Lung (tissue), 12 donors: Measurements from ENCODE around the gene PHF21B. TPM values are rescaled to one million over a fixed set of nuclear protein-coding genes. Genes with fewer than 3 reads are reported as not detected.

Experiments used
- ATAC-seq: fragments of 200-7000 bp; cut with Tn5 transposase; one replicate; pipeline ENCODE4 v1.9.1; 2020; ENCODE audit warnings: moderate number of reproducible peaks; ENCODE audit not compliant: insufficient read depth, low FRiP score
- DNase-seq, 3 donors: peaks; one replicate each; pipeline ENCODE4 v3.0.0-alpha.2; 2013 to 2017
- H3K27ac ChIP-seq, 2 donors: one replicate each; pipeline ENCODE4 v1.5.1; 2013; ENCODE audit warnings: mild to moderate bottlenecking in 2 of 2, moderate library complexity in 2 of 2, control low read depth in 1 of 2, inconsistent platforms in 1 of 2, low read depth in 1 of 2, low read length in 1 of 2
- H3K27me3 ChIP-seq, 3 donors: one replicate each; pipeline ENCODE4 v1.5.1; 2013; ENCODE audit warnings: low read length in 2 of 3; ENCODE audit not compliant: control insufficient read depth in 3 of 3, insufficient read depth in 3 of 3
- H3K36me3 ChIP-seq, 4 donors: one replicate each; pipeline ENCODE4 v1.5.1; 2013; ENCODE audit warnings: low read length in 4 of 4, mild to moderate bottlenecking in 1 of 4, moderate library complexity in 1 of 4; ENCODE audit not compliant: control insufficient read depth in 4 of 4, insufficient read depth in 4 of 4
- H3K4me1 ChIP-seq, 5 donors: one replicate each; pipeline ENCODE4 v1.5.1; 2013; ENCODE audit warnings: low read length in 5 of 5, mild to moderate bottlenecking in 2 of 5, moderate library complexity in 1 of 5; ENCODE audit not compliant: control insufficient read depth in 5 of 5, insufficient read depth in 5 of 5
- H3K4me3 ChIP-seq: one replicate; pipeline ENCODE4 v1.5.1; 2013; ENCODE audit warnings: mild to moderate bottlenecking, control low read depth, moderate library complexity
- H3K9ac ChIP-seq, 2 donors: one replicate each; pipeline ENCODE4 v1.5.1; 2013; ENCODE audit warnings: low read length in 2 of 2, control low read depth in 1 of 2; ENCODE audit not compliant: insufficient read depth in 1 of 2
- H3K9me3 ChIP-seq, 4 donors: one replicate each; pipeline ENCODE4 v1.5.1; 2013; ENCODE audit warnings: low read length in 3 of 4, mild to moderate bottlenecking in 1 of 4, moderate library complexity in 1 of 4; ENCODE audit not compliant: control insufficient read depth in 4 of 4, insufficient read depth in 3 of 4
- WGBS, 2 donors: extraction: QIAGEN DNeasy Blood & Tissue Kit; methylation state at CpG; one replicate each; pipeline ENCODE4 v1.1.7; 2013; 5-methylcytosine and 5-hydroxymethylcytosine counted together
- polyA plus RNA-seq, 2 donors: library from polyadenylated mRNA; stranded (reverse); fragments of 200-250 nt; gene quantifications; one replicate each; pipeline ENCODE4 v1.2.1, GENCODE V29; 2013
- total RNA-seq, 2 donors: library from RNA; depleted of rRNA in 1 of 2; stranded (reverse); fragments of >200 nt in 1 of 2; gene quantifications; one replicate each; pipeline ENCODE4 v1.2.1, GENCODE V29; 2014 to 2021
- TF ChIP-seq, protein P1 (sequence below): IDR thresholded peaks from 2 replicates; pipeline ENCODE4 v1.5.1; 2012; ENCODE audit warnings: mild to moderate bottlenecking; ENCODE audit errors: control extremely low read depth, extremely low read depth
- donor health status: control.
- donor health status: control.
- donor health status: Bipolar disorder and iron deficiency.
- donor health status: healthy.
- donor health status: DM: yes; HTN: yes; CAD: no.

The PHF21B gene
- total and polyA plus RNA-seq, 4 donors: 0.03 to 0.43 (median 0.26) TPM

DNA sequence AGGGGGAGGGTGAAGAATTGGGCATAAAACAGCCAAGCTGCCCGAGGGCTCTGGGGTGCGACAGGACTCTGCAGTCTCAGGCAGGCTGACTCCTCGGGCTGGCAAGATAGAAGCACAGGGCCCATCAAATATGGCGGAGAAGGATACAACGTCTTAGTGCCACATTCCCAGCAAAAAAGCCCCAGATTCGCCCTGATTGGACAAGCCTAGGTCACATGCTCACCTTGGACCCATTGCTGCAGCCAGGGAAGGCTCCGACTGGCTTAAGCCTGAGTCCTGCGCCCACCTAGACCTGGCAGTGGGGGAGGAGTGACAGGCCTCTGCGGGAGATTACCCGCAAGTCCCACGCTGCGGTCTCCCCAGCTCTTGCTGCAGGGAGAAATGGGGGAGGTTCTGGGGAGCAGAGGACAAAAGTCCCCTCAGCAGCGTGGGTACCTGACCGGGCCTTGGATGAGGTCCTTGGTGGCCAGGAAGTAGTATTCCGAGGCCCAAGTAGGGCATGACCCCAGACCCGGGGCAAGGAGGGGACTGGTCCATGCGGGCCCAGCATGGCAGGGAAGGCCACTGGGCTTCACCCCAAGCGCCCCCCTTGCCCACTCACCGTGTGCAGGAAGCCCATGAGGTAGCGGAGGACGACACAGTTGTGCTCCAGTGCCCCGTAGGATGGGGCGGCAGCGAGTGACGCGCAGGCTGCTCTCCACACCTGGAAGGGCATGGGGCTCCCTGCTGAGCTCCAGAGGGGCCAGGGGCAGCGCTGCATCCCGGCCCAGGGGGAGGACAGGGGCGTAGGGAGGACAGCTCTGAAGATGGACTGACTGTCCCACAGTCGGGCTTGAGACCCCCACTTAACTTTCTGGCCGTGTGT is 144.4 kb downstream of the PHF21B start:
- H3K27ac ChIP-seq: no peak overlapping the region
- peaks cover 0 to 2% (median 0%) of the 10 kb centered on the region in 3 donors for H3K27me3 ChIP-seq
- peaks cover 0 to 5% (median 0%) of the 10 kb centered on the region in 4 donors for H3K9me3 ChIP-seq
- H3K4me1 ChIP-seq: no peaks in the 10 kb centered on the region
- no peaks in the 10 kb centered on the region for H3K36me3 ChIP-seq
- no peak for DNase-seq
- TF ChIP-seq, protein P1, sequence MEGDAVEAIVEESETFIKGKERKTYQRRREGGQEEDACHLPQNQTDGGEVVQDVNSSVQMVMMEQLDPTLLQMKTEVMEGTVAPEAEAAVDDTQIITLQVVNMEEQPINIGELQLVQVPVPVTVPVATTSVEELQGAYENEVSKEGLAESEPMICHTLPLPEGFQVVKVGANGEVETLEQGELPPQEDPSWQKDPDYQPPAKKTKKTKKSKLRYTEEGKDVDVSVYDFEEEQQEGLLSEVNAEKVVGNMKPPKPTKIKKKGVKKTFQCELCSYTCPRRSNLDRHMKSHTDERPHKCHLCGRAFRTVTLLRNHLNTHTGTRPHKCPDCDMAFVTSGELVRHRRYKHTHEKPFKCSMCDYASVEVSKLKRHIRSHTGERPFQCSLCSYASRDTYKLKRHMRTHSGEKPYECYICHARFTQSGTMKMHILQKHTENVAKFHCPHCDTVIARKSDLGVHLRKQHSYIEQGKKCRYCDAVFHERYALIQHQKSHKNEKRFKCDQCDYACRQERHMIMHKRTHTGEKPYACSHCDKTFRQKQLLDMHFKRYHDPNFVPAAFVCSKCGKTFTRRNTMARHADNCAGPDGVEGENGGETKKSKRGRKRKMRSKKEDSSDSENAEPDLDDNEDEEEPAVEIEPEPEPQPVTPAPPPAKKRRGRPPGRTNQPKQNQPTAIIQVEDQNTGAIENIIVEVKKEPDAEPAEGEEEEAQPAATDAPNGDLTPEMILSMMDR: no peak
- ATAC-seq: no peak
- no peak overlapping the region for H3K4me3 ChIP-seq
- no peak overlapping the region for H3K9ac ChIP-seq
- WGBS, 2 donors: 86 to 93% methylated on average over 31 of the region's 31 CpGs

DNA sequence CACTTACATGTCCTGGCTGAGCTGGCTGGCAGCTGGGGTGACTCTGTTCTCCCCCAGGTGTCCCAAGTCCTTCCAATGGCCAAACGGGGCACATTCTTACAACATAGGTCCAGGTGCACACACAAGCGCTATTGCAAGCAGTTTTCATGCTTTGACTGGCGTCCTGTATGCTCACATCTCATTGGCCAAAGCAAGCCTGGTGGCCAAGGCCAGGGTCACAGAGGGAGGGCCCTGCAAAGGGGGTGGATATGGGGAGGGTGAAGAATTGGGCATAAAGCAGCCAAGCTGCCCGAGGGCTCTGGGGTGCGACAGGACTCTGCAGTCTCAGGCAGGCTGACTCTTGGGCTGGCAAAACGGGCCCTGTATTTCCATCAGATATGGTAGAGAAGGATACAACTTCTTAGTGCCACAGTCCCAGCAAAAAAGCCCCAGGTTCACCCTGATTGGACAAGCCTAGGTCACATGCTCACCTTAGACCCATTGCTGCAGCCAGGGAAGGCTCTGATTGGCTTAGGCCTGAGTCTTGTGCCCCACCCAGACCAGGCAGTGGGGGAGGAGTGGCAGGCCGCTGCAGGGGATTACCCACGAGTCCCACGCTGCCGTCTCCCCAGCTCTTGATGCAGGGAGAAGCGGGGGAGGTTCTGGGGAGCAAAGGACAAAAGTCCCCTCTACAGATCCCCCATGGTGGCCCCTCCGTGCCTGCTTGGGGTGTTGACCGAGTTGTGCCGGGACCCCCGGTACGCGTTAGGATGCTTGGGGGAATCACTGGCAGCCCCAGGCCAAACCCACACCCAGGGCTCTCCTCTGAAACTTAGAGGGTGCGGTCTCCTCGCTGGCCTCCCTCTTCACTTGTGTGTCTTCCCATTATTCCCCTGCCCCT is 146.6 kb downstream of the PHF21B start:
- Histone ChIP-seq H3K27ac (no peak overlapping the region), H3K9ac (no peak overlapping the region), H3K4me3 (no peak overlapping the region), H3K9me3 (peaks cover 0 to 5% (median 0%) of the 10 kb centered on the region in 4 donors), H3K36me3 (no peaks in the 10 kb centered on the region), H3K4me1 (no peaks in the 10 kb centered on the region), H3K27me3 (no peaks in the 10 kb centered on the region)
- TF ChIP-seq, protein P1: no peak
- ATAC-seq (no peak), DNase-seq (no peak)
- WGBS, 2 donors: 89 to 92% methylated on average over 18 to 19 of the region's 19 CpGs

DNA sequence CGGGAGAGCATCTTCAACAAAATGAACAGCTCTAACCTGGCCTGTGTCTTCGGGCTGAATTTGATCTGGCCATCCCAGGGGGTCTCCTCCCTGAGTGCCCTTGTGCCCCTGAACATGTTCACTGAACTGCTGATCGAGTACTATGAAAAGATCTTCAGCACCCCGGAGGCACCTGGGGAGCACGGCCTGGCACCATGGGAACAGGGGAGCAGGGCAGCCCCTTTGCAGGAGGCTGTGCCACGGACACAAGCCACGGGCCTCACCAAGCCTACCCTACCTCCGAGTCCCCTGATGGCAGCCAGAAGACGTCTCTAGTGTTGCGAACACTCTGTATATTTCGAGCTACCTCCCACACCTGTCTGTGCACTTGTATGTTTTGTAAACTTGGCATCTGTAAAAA is 147.5 kb downstream of the PHF21B start:
- DNase-seq (no peak), ATAC-seq (no peak)
- 86 to 87% methylated on average over 11 of the region's 11 CpGs for WGBS, 2 donors
- H3K4me3 ChIP-seq: no peak overlapping the region
- H3K4me1 ChIP-seq: no peaks in the 10 kb centered on the region
- H3K9me3 ChIP-seq: peaks cover 0 to 5% (median 0%) of the 10 kb centered on the region in 4 donors
- H3K9ac ChIP-seq: no peak overlapping the region
- H3K36me3 ChIP-seq: no peaks in the 10 kb centered on the region
- no peaks in the 10 kb centered on the region for H3K27me3 ChIP-seq
- H3K27ac ChIP-seq: no peak overlapping the region
- TF ChIP-seq, protein P1: no peak
